Activated CD8-positive, alpha-beta memory T cell treated with anti-CD3 and anti-CD28 coated beads, Interleukin-2, amount 50 U/mL, for 48 hours (primary cell): Measurements from ENCODE around the gene TCFL5.

Experiments used
- DNase-seq: peaks from one replicate; pipeline ENCODE4 v3.0.0-alpha.2; 2020

Gene TCFL5

DNA sequence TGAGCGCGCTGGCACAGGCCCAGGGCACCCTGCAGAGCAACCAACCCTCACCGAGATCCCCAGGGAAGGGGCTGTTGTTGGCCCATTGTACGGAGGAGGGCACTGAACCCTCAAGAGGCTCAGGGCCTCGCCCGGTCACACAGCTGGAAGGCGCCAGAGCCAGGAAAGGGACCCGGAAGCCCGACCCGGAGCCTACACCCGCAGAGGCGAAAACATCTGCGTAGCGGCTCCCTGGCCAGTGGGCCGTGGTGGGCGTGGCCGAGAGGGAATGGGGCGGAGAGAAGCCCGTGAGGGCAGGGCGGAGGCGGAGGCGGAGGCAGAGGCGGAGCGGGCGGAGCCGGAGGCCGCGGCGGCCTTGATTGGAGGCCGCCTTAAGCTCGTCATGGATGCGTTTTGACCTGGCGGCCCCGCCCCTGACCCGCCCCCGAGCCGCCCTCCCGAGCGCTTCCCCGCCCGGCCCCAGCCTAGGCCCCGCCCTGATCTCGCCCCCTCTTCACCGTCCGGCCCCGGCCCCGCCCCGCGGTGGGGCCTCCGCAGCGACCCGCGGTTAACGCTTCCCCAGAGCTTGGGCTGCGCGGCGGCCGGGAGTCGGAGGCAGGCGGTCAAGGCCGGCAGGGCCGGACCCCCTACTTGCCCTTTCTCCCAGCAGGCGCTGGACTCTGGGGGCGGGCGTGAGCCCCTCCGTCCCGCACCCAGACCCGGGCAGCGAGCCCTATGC, 67.5 kb downstream of the TCFL5 start:
- peak; percentile 98 for DNase-seq

GRCh38 chr20:62793757-62794006, 67.9 kb downstream of the TCFL5 start:
- no peak for DNase-seq

- DNase-seq = no peak
These were observed 68.5 kb downstream of the TCFL5 start for GRCh38 chr20:62792940-62793756.

DNA sequence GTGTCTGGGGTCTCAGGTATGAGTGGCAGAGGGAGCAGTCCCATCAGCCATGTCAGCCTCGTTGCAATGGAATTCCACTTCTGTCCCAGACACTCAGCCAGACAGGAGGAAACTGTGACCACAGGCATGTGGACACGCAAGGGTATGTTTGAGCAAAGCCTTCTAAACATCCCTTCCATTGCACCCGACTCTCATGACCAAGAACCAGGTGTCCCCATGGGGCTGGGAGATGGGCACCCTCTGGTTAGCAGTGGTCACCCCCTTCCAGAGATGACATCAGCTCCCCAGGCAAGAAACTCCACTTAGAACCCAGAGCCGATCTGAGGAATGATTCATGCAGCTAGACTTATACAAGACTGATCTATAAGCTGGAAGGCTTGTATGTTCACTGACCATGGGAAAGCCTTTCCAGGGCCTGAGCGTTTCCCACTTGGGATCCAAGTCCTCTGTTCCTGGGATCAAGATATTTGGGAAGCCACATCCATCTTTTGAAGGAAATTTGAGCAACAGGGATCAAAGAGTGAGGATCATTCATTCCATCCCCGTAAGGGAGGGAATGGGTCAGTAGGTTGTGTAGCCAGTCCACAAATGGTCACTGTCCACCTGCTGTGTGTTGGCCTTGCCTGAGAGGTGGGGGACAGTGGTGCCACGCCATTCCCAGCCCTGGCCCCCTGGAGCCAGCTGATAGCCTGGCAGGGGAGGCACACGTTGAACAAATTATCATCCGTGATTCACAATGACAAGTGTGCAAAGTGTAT, 69.3 kb downstream of the TCFL5 start:
- no peak for DNase-seq

DNA sequence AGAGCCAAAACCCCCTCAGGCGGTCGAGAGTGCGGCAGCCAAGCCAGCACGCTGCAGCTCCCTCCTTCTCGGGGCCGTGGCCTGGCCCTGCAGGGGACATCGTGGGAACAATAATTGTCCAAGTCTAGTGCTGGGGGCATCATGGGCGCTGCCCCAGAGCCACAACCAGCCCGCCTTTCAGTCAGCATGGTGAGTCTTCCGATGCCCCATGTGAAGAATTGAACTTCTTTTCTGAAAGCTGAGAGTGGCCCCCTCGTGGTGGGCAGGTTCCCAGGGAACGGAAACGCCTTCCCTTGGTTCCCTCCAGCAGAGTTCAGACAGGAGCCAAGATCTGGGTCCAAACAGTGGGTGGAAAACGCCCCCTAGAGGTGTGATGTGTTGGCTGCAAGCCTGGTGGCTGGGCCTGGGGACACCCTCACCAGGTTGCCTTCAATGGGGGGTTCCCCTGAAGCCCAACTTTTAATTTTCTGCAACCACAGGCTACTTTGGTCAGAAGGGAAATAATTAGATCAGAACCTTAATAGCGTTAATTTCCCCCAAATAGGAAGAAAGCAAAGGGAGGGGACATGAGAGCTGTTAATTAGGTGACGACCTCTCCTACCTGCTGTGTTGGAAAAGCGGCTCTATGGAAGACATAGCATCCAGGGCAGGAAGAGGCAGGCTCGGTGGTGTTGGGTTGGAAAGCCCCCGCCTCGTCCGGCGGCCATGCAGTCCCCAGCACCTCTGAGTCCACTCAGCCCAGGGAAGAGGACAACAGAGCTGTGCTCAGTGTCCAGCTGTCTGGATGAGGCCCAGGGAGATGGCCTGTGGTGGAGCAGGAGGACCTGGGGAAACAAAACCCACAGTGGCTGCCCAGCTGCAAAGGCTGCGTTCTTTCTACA, 70.1 kb downstream of the TCFL5 start:
- DNase-seq = peak; percentile 86
